Liver (tissue), 9 donors: Measurements from ENCODE around the gene CAPG. TPM values are rescaled to one million over a fixed set of nuclear protein-coding genes. Genes with fewer than 3 reads are reported as not detected.

Experiments
- DNase-seq: peaks from one replicate; pipeline ENCODE4 v3.0.0-alpha.2; 2017; ENCODE audit warnings: low spot score
- H3K27ac ChIP-seq, 2 donors: one replicate each; pipeline ENCODE4 v1.7.0; 2013; ENCODE audit warnings: inconsistent platforms in 2 of 2, low read length in 2 of 2, control low read depth in 1 of 2, low read depth in 1 of 2, mild to moderate bottlenecking in 1 of 2
- H3K27me3 ChIP-seq, 4 donors: one replicate each; pipeline versions ENCODE4 v1.6.1 to v1.7.0; 2013; ENCODE audit warnings: low read length in 3 of 4, inconsistent platforms in 1 of 4, mild to moderate bottlenecking in 1 of 4, moderate library complexity in 1 of 4; ENCODE audit not compliant: control insufficient read depth in 4 of 4, insufficient read depth in 4 of 4
- H3K36me3 ChIP-seq, 4 donors: one replicate each; pipeline versions ENCODE4 v1.6.1 to v1.7.0; 2013; ENCODE audit warnings: low read length in 3 of 4, mild to moderate bottlenecking in 3 of 4, low read depth in 1 of 4, moderate library complexity in 1 of 4; ENCODE audit not compliant: control insufficient read depth in 4 of 4, insufficient read depth in 3 of 4
- H3K4me1 ChIP-seq, 4 donors: one replicate each; pipeline versions ENCODE4 v1.6.1 to v1.7.0; 2013; ENCODE audit warnings: low read length in 3 of 4, mild to moderate bottlenecking in 3 of 4, moderate library complexity in 1 of 4; ENCODE audit not compliant: control insufficient read depth in 4 of 4, insufficient read depth in 4 of 4
- H3K4me3 ChIP-seq, 3 donors: one replicate each; pipeline versions ENCODE4 v1.6.1 to v1.7.0; 2013; ENCODE audit warnings: low read length in 3 of 3, control low read depth in 1 of 3, low read depth in 1 of 3, mild to moderate bottlenecking in 1 of 3
- H3K9ac ChIP-seq, 2 donors: one replicate each; pipeline ENCODE4 v1.7.0; 2013; ENCODE audit warnings: low read length in 2 of 2, mild to moderate bottlenecking in 2 of 2, moderate library complexity in 2 of 2, control low read depth in 1 of 2, low read depth in 1 of 2
- H3K9me3 ChIP-seq, 4 donors: one replicate each; pipeline versions ENCODE4 v1.6.1 to v1.7.0; 2013; ENCODE audit warnings: low read length in 3 of 4; ENCODE audit not compliant: control insufficient read depth in 4 of 4
- ATF3 ChIP-seq: IDR thresholded peaks from 2 replicates; pipeline ENCODE4 v1.6.1; 2016; ENCODE audit warnings: antibody characterized with exemption
- CTCF ChIP-seq: fragments of 150-350 bp; IDR thresholded peaks from 2 replicates; pipeline ENCODE4 v1.5.1; 2017; ENCODE audit warnings: improper control_type of control experiment, low read depth, low read length; ENCODE audit not compliant: missing input control
- EGR1 ChIP-seq, 2 donors: IDR thresholded peaks; 2 replicates each; pipeline ENCODE4 v1.6.1; 2016 to 2018; ENCODE audit warnings: antibody characterized with exemption in 2 of 2, low read depth in 2 of 2
- FOXA2 ChIP-seq: IDR thresholded peaks from 2 replicates; pipeline ENCODE4 v1.6.1; 2016; ENCODE audit warnings: antibody characterized with exemption
- GABPA ChIP-seq, 2 donors: IDR thresholded peaks in 1 of 2; conservative IDR thresholded peaks in 1 of 2; 2 replicates each; pipeline ENCODE4 v1.6.1; 2016; ENCODE audit warnings: antibody characterized with exemption in 2 of 2, mild to moderate bottlenecking in 1 of 2, moderate library complexity in 1 of 2
- HNF4A ChIP-seq, 2 donors: conservative IDR thresholded peaks; 2 replicates each; pipeline ENCODE4 v1.6.1; 2016; ENCODE audit warnings: antibody characterized with exemption in 2 of 2, mild to moderate bottlenecking in 2 of 2
- HNF4G ChIP-seq: IDR thresholded peaks from 2 replicates; pipeline ENCODE4 v1.6.1; 2016; ENCODE audit warnings: antibody characterized with exemption
- JUND ChIP-seq, 2 donors: IDR thresholded peaks; 2 replicates each; pipeline ENCODE4 v1.6.1; 2016; ENCODE audit warnings: antibody characterized with exemption in 2 of 2
- RAD21 ChIP-seq, 2 donors: IDR thresholded peaks; 2 replicates each; pipeline ENCODE4 v1.6.1; 2016; ENCODE audit warnings: antibody characterized with exemption in 2 of 2, mild to moderate bottlenecking in 2 of 2
- REST ChIP-seq: IDR thresholded peaks from 2 replicates; pipeline ENCODE4 v1.6.1; 2016; ENCODE audit warnings: antibody characterized with exemption, mild to moderate bottlenecking
- RXRA ChIP-seq, 2 donors: IDR thresholded peaks; 2 replicates each; pipeline ENCODE4 v1.6.1; 2017 to 2018; ENCODE audit warnings: antibody characterized with exemption in 2 of 2, mild to moderate bottlenecking in 1 of 2
- TAF1 ChIP-seq: conservative IDR thresholded peaks from 2 replicates; pipeline ENCODE4 v1.6.1; 2016; ENCODE audit warnings: antibody characterized with exemption, mild to moderate bottlenecking
- ZBTB33 ChIP-seq: IDR thresholded peaks from 2 replicates; pipeline ENCODE4 v1.6.1; 2016; ENCODE audit warnings: antibody characterized with exemption
- WGBS: extraction: QIAGEN DNeasy Blood & Tissue Kit; methylation state at CpG from one replicate; pipeline ENCODE4 v1.1.7; 2013; 5-methylcytosine and 5-hydroxymethylcytosine counted together
- polyA plus RNA-seq, 2 donors: library from polyadenylated mRNA; stranded (reverse) in 1 of 2; unstranded in 1 of 2; fragments of 200-250 nt in 1 of 2; fragments of >200 nt in 1 of 2; fragmentation: Nextera tagmentation in 1 of 2; extraction: Ambion mirVana in 1 of 2; gene quantifications; one replicate each; pipeline versions ENCODE4 v1.2.1 to v1.2.3, GENCODE V29; 2013 to 2015
- total RNA-seq, 2 donors: library from RNA; depleted of rRNA; stranded (reverse); fragments of >200 nt; gene quantifications; one replicate each; pipeline ENCODE4 v1.2.3, GENCODE V29; 2014
- donor health status: healthy.
- donor health status: healthy.
- donor health status: healthy.
- donor health status: healthy.
- donor health status: healthy.

Gene CAPG
- total and polyA plus RNA-seq, 4 donors: 2.7 to 19.3 (median 5.2) TPM

- Histone ChIP-seq H3K27ac (no peak overlapping the region), H3K9me3 (no peaks in the 10 kb centered on the region), H3K9ac (no peak overlapping the region), H3K27me3 (no peaks in the 10 kb centered on the region), H3K36me3 (peaks cover 4 to 49% (median 9%) of the 10 kb centered on the region in 4 donors), H3K4me3 (no peak overlapping the region), H3K4me1 (no peaks in the 10 kb centered on the region)
- DNase-seq: no peak
- WGBS: 95% methylated on average over 2 of the region's 2 CpGs
- TF ChIP-seq HNF4G (no peak), REST (no peak), CTCF (no peak), JUND (IDR thresholded peaks at IDR 0.05) (no peak)
Observed at GRCh38 chr2:85387754-85388153, 22.4 kb downstream of the CAPG start.

GRCh38 chr2:85385746-85386145 is 24.4 kb downstream of the CAPG start:
- no peak overlapping the region for H3K27ac ChIP-seq
- TF ChIP-seq GABPA (IDR thresholded peaks at IDR 0.05 in 1 of 2, conservative IDR thresholded peaks at IDR 0.05 in 1 of 2) (no peak), FOXA2 (no peak), EGR1 (IDR thresholded peaks at IDR 0.05; ENCODE audit: low read depth in 2 of 2) (no peak), RXRA (IDR thresholded peaks at IDR 0.05) (no peak), JUND (IDR thresholded peaks at IDR 0.05) (no peak), RAD21 (IDR thresholded peaks at IDR 0.05) (no peak), REST (no peak), HNF4A (conservative IDR thresholded peaks at IDR 0.05) (no peak), TAF1 (no peak), ATF3 (no peak), ZBTB33 (no peak), HNF4G (no peak), CTCF (no peak)
- 95% methylated on average over 2 of the region's 2 CpGs for WGBS
- no peaks in the 10 kb centered on the region for H3K9me3 ChIP-seq
- H3K27me3 ChIP-seq: no peaks in the 10 kb centered on the region
- peaks cover 4 to 45% (median 9%) of the 10 kb centered on the region in 4 donors for H3K36me3 ChIP-seq
- H3K4me3 ChIP-seq: no peak overlapping the region
- DNase-seq: no peak
- H3K9ac ChIP-seq: no peak overlapping the region
- no peaks in the 10 kb centered on the region for H3K4me1 ChIP-seq
